Loucy (cell line): ENCODE results near the gene PSG1.
"Not testable (repeated sequence)": the region's sequence is repeated elsewhere in the genome, so short reads cannot be mapped to it uniquely, and the experiment has no call there.

ENCODE experiments used
- H2AFZ ChIP-seq: fragments of 200-600 bp; sonication (generic); 2 replicates; pipeline ENCODE4 v1.6.0; 2016; ENCODE audit warnings: antibody characterized with exemption, mild to moderate bottlenecking, low read length, moderate library complexity
- H3F3A ChIP-seq: fragments of 200-600 bp; 2 replicates; pipeline ENCODE4 v1.6.0; 2016; ENCODE audit warnings: antibody characterized with exemption, low read depth, mild to moderate bottlenecking
- H3K27me3 ChIP-seq: fragments of 200-600 bp; sonication (generic); 2 replicates; pipeline ENCODE4 v1.6.1; 2014; ENCODE audit warnings: low read length, mild to moderate bottlenecking; ENCODE audit not compliant: insufficient read depth, poor library complexity, severe bottlenecking
- H3K36me3 ChIP-seq: fragments of 200-600 bp; sonication (generic); 2 replicates; pipeline ENCODE4 v1.6.1; 2016; ENCODE audit warnings: low read length; ENCODE audit not compliant: insufficient read depth
- H3K4me1 ChIP-seq: fragments of 200-600 bp; sonication (generic); 2 replicates; pipeline ENCODE4 v1.5.1; 2014; ENCODE audit warnings: low read length, mild to moderate bottlenecking; ENCODE audit not compliant: insufficient read depth, poor library complexity, severe bottlenecking
- H3K4me2 ChIP-seq: fragments of 200-600 bp; sonication (generic); 2 replicates; pipeline ENCODE4 v1.6.0; 2014; ENCODE audit warnings: antibody characterized with exemption, low read length, low read depth, mild to moderate bottlenecking; ENCODE audit not compliant: poor library complexity, severe bottlenecking
- H3K4me3 ChIP-seq: fragments of 200-600 bp; sonication (generic); 2 replicates; pipeline ENCODE4 v1.5.1; 2014; ENCODE audit warnings: low read length, mild to moderate bottlenecking, mixed read lengths; ENCODE audit not compliant: poor library complexity, severe bottlenecking
- H3K79me2 ChIP-seq: fragments of 200-600 bp; sonication (generic); 2 replicates; pipeline ENCODE4 v1.6.1; 2014; ENCODE audit warnings: low read length; ENCODE audit not compliant: insufficient read depth
- H3K9ac ChIP-seq: fragments of 200-600 bp; sonication (generic); 2 replicates; pipeline ENCODE4 v1.6.0; 2014; ENCODE audit warnings: mild to moderate bottlenecking, low read depth, low read length, moderate library complexity; ENCODE audit not compliant: poor library complexity, severe bottlenecking
- H3K9me2 ChIP-seq: fragments of 200-600 bp; sonication (generic); replicated peaks from 2 replicates; pipeline ENCODE4 v1.6.1; 2016; ENCODE audit warnings: low read depth, low read length, mixed read lengths
- H3K9me3 ChIP-seq: fragments of 200-600 bp; sonication (generic); 2 replicates; pipeline ENCODE4 v1.6.1; 2014; ENCODE audit warnings: mild to moderate bottlenecking, antibody characterized with exemption, low read length, low read depth; ENCODE audit not compliant: insufficient read depth
- H4K20me1 ChIP-seq: fragments of 200-600 bp; sonication (generic); 2 replicates; pipeline ENCODE4 v1.6.0; 2014; ENCODE audit warnings: antibody characterized with exemption, low read length, mild to moderate bottlenecking; ENCODE audit not compliant: insufficient read depth, poor library complexity, severe bottlenecking
- TF ChIP-seq, protein P1 (sequence below): fragments of 200-600 bp; sonication (generic); conservative IDR thresholded peaks from 2 replicates; pipeline ENCODE4 v1.5.1; 2014; ENCODE audit warnings: mild to moderate bottlenecking, antibody characterized with exemption, low read length

PSG1 gene

GRCh38 chr19:42881279-42881678, 1.8 kb upstream of the PSG1 start:
- not testable (repeated sequence) for H3F3A ChIP-seq, H3K4me1 ChIP-seq, H3K36me3 ChIP-seq, H3K9me3 ChIP-seq, H3K9ac ChIP-seq, H3K4me2 ChIP-seq, H3K27me3 ChIP-seq, H2AFZ ChIP-seq, H3K9me2 ChIP-seq, H3K79me2 ChIP-seq, H4K20me1 ChIP-seq, H3K4me3 ChIP-seq
- TF ChIP-seq, protein P1, sequence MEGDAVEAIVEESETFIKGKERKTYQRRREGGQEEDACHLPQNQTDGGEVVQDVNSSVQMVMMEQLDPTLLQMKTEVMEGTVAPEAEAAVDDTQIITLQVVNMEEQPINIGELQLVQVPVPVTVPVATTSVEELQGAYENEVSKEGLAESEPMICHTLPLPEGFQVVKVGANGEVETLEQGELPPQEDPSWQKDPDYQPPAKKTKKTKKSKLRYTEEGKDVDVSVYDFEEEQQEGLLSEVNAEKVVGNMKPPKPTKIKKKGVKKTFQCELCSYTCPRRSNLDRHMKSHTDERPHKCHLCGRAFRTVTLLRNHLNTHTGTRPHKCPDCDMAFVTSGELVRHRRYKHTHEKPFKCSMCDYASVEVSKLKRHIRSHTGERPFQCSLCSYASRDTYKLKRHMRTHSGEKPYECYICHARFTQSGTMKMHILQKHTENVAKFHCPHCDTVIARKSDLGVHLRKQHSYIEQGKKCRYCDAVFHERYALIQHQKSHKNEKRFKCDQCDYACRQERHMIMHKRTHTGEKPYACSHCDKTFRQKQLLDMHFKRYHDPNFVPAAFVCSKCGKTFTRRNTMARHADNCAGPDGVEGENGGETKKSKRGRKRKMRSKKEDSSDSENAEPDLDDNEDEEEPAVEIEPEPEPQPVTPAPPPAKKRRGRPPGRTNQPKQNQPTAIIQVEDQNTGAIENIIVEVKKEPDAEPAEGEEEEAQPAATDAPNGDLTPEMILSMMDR = peak; percentile 51

GRCh38 chr19:42880621-42881020, 1.1 kb upstream of the PSG1 start:
- H3K27me3 ChIP-seq, H3K9me2 ChIP-seq, H3K79me2 ChIP-seq, H3K4me2 ChIP-seq, H4K20me1 ChIP-seq, H3K36me3 ChIP-seq, H3F3A ChIP-seq, H3K9ac ChIP-seq, H3K9me3 ChIP-seq, H3K4me3 ChIP-seq, H2AFZ ChIP-seq, H3K4me1 ChIP-seq: not testable (repeated sequence)

DNA sequence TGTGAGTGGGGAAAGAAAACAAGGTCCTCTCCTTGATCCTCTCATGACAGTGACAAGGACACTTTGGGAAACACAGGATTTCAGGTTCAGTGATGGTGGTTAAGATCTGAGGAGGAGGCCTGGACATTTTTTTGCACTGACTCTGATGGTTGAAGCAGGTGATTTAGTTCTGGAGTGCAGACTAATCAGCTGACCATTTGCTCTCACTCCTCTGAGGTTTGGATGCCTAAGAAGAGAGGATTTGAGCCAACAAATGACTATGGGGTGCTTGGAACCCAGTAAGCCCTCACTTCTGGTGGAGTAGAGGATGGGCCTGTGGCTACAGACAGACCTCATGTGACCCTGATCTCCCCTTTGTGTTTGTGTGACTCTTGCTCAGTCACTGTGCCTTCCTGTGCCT, 2.9 kb downstream of the PSG1 start:
- H3K4me3 ChIP-seq, H3K9me3 ChIP-seq, H3F3A ChIP-seq, H2AFZ ChIP-seq, H3K79me2 ChIP-seq, H3K27me3 ChIP-seq, H4K20me1 ChIP-seq, H3K4me2 ChIP-seq, H3K4me1 ChIP-seq, H3K9me2 ChIP-seq, H3K9ac ChIP-seq, H3K36me3 ChIP-seq: not testable (repeated sequence)

GRCh38 chr19:42875881-42876280, 3.6 kb downstream of the PSG1 start:
- not testable (repeated sequence) for H3K36me3 ChIP-seq, H3K27me3 ChIP-seq, H3K9me3 ChIP-seq, H3K4me2 ChIP-seq, H3K9ac ChIP-seq, H3K4me1 ChIP-seq, H4K20me1 ChIP-seq, H2AFZ ChIP-seq, H3K79me2 ChIP-seq, H3K4me3 ChIP-seq, H3F3A ChIP-seq, H3K9me2 ChIP-seq

- H3K9me3 ChIP-seq, H3K9ac ChIP-seq, H3F3A ChIP-seq, H3K27me3 ChIP-seq, H3K9me2 ChIP-seq, H3K4me2 ChIP-seq, H4K20me1 ChIP-seq, H2AFZ ChIP-seq, H3K4me3 ChIP-seq, H3K4me1 ChIP-seq, H3K79me2 ChIP-seq, H3K36me3 ChIP-seq: not testable (repeated sequence)
Measured at GRCh38 chr19:42874901-42875813, 4.4 kb downstream of the PSG1 start.

- not testable (repeated sequence) for H4K20me1 ChIP-seq, H3K9ac ChIP-seq, H2AFZ ChIP-seq, H3K36me3 ChIP-seq, H3K4me3 ChIP-seq, H3K79me2 ChIP-seq, H3K27me3 ChIP-seq, H3F3A ChIP-seq, H3K9me2 ChIP-seq, H3K4me2 ChIP-seq, H3K9me3 ChIP-seq, H3K4me1 ChIP-seq
Measured at GRCh38 chr19:42874136-42874535, 5.4 kb downstream of the PSG1 start.
